MM.1S (cell line): Measurements from ENCODE around the gene KLRF2.

Experiments used
- DNase-seq: peaks from one replicate; pipeline ENCODE4 v3.0.0-alpha.2; 2015
- H2AFZ ChIP-seq: fragments of 300-600 bp; sonication (generic); 2 replicates; pipeline ENCODE4 v1.6.0; 2016; ENCODE audit warnings: antibody characterized with exemption, low read length
- H3F3A ChIP-seq: fragments of 300-600 bp; sonication (generic); 2 replicates; pipeline ENCODE4 v1.6.1; 2016; ENCODE audit warnings: mild to moderate bottlenecking, antibody characterized with exemption, low read length, moderate library complexity, mixed read lengths; ENCODE audit not compliant: insufficient read depth
- H3K27ac ChIP-seq: fragments of 300-600 bp; sonication (generic); 2 replicates; pipeline ENCODE4 v1.5.1; 2016; ENCODE audit warnings: mild to moderate bottlenecking, low read length
- H3K27me3 ChIP-seq: fragments of 300-600 bp; sonication (generic); replicated peaks from 2 replicates; pipeline ENCODE4 v1.6.0; 2016; ENCODE audit warnings: low read length; ENCODE audit not compliant: insufficient read depth
- H3K36me3 ChIP-seq: fragments of 300-600 bp; sonication (generic); replicated peaks from 2 replicates; pipeline ENCODE4 v1.6.1; 2016; ENCODE audit warnings: mild to moderate bottlenecking, low read length, mixed read lengths; ENCODE audit not compliant: insufficient read depth
- H3K4me1 ChIP-seq: fragments of 300-600 bp; sonication (generic); 2 replicates; pipeline ENCODE4 v1.6.1; 2016; ENCODE audit warnings: low read length, mixed read lengths
- H3K4me2 ChIP-seq: fragments of 300-600 bp; sonication (generic); 2 replicates; pipeline ENCODE4 v1.6.0; 2016; ENCODE audit warnings: low read depth, low read length
- H3K4me3 ChIP-seq: fragments of 300-600 bp; sonication (generic); 2 replicates; pipeline ENCODE4 v1.5.1; 2016; ENCODE audit warnings: low read length, mixed read lengths
- H3K79me2 ChIP-seq: fragments of 300-600 bp; sonication (generic); 2 replicates; pipeline ENCODE4 v1.6.1; 2016; ENCODE audit warnings: mixed run types, low read length, mixed read lengths
- H3K9ac ChIP-seq: fragments of 300-600 bp; sonication (generic); 2 replicates; pipeline ENCODE4 v1.6.1; 2016; ENCODE audit warnings: low read length, mixed read lengths
- H3K9me2 ChIP-seq: fragments of 300-600 bp; sonication (generic); replicated peaks from 2 replicates; pipeline ENCODE4 v1.6.1; 2016; ENCODE audit warnings: mild to moderate bottlenecking, low read length, mixed read lengths; ENCODE audit not compliant: insufficient read depth
- H3K9me3 ChIP-seq: fragments of 300-600 bp; sonication (generic); replicated peaks from 2 replicates; pipeline ENCODE4 v1.6.1; 2016; ENCODE audit warnings: mild to moderate bottlenecking, low read length, mixed read lengths; ENCODE audit not compliant: insufficient read depth
- H4K20me1 ChIP-seq: fragments of 300-600 bp; sonication (generic); 2 replicates; pipeline ENCODE4 v1.6.1; 2016; ENCODE audit warnings: mild to moderate bottlenecking, low read length, moderate library complexity, mixed read lengths; ENCODE audit not compliant: insufficient read depth
- EZH2 ChIP-seq: fragments of 300-600 bp; sonication (generic); optimal IDR thresholded peaks from 2 replicates; pipeline ENCODE3; 2017; ENCODE audit warnings: low read depth, mild to moderate bottlenecking, antibody characterized with exemption, low read length, mixed read lengths
- EZH2phosphoT487 ChIP-seq: fragments of 300-600 bp; sonication (generic); IDR thresholded peaks from 2 replicates; pipeline ENCODE4 v1.6.1; 2018; ENCODE audit warnings: antibody characterized with exemption, low read length
- TF ChIP-seq, protein P1 (sequence below): fragments of 300-600 bp; sonication (generic); IDR thresholded peaks from 2 replicates; pipeline ENCODE4 v1.5.1; 2016; ENCODE audit warnings: antibody characterized with exemption, low read length, mixed read lengths

KLRF2 gene

GRCh38 chr12:9906873-9907272, 25.6 kb downstream of the KLRF2 start:
- H3K9me3 ChIP-seq: no peaks in the 10 kb centered on the region
- no peaks in the 10 kb centered on the region for H4K20me1 ChIP-seq
- H3K79me2 ChIP-seq: no peaks in the 10 kb centered on the region
- H3K27me3 ChIP-seq: no peaks in the 10 kb centered on the region
- no peak overlapping the region for H3K4me3 ChIP-seq
- DNase-seq: no peak
- H3K27ac ChIP-seq: no peak overlapping the region
- H3F3A ChIP-seq: no peaks in the 10 kb centered on the region
- no peak overlapping the region for H2AFZ ChIP-seq
- H3K9me2 ChIP-seq: no peaks in the 10 kb centered on the region
- no peaks in the 10 kb centered on the region for H3K4me1 ChIP-seq
- no peak overlapping the region for H3K4me2 ChIP-seq
- H3K9ac ChIP-seq: no peak overlapping the region
- no peaks in the 10 kb centered on the region for H3K36me3 ChIP-seq
- TF ChIP-seq EZH2phosphoT487 (no peak), EZH2 (no peak)
- TF ChIP-seq, protein P1, sequence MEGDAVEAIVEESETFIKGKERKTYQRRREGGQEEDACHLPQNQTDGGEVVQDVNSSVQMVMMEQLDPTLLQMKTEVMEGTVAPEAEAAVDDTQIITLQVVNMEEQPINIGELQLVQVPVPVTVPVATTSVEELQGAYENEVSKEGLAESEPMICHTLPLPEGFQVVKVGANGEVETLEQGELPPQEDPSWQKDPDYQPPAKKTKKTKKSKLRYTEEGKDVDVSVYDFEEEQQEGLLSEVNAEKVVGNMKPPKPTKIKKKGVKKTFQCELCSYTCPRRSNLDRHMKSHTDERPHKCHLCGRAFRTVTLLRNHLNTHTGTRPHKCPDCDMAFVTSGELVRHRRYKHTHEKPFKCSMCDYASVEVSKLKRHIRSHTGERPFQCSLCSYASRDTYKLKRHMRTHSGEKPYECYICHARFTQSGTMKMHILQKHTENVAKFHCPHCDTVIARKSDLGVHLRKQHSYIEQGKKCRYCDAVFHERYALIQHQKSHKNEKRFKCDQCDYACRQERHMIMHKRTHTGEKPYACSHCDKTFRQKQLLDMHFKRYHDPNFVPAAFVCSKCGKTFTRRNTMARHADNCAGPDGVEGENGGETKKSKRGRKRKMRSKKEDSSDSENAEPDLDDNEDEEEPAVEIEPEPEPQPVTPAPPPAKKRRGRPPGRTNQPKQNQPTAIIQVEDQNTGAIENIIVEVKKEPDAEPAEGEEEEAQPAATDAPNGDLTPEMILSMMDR: no peak

GRCh38 chr12:9907769-9908168, 26.5 kb downstream of the KLRF2 start:
- H3K9ac ChIP-seq: no peak overlapping the region
- H4K20me1 ChIP-seq: no peaks in the 10 kb centered on the region
- no peak overlapping the region for H2AFZ ChIP-seq
- DNase-seq: no peak
- no peaks in the 10 kb centered on the region for H3K9me3 ChIP-seq
- H3K79me2 ChIP-seq: no peaks in the 10 kb centered on the region
- H3K9me2 ChIP-seq: no peaks in the 10 kb centered on the region
- H3K4me2 ChIP-seq: no peak overlapping the region
- no peaks in the 10 kb centered on the region for H3K36me3 ChIP-seq
- H3K27ac ChIP-seq: no peak overlapping the region
- H3K4me3 ChIP-seq: no peak overlapping the region
- H3F3A ChIP-seq: no peaks in the 10 kb centered on the region
- TF ChIP-seq EZH2 (no peak), EZH2phosphoT487 (no peak)
- TF ChIP-seq, protein P1: no peak
- H3K4me1 ChIP-seq: no peaks in the 10 kb centered on the region
- no peaks in the 10 kb centered on the region for H3K27me3 ChIP-seq

DNA sequence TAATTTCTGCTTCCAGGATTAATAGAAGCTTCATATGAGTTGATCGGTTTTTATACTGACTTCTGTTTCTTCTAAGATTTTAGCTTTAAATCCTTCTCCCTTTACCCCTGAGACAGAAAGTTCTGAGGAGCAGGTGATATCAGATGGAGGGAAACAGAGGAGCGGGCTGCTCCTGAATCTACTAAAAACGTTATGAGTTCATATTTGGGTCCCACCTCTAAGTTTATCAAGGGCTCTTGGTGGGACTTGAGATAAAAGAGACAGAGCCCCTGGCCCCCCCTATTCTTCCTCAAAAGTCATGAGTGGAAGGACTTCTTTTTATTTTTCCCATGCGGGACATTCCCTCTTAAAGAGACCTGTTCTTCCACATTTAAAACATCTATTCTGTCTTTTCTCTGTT, 27.1 kb downstream of the KLRF2 start:
- Histone ChIP-seq H3K4me3 (no peak overlapping the region), H3K9ac (no peak overlapping the region), H4K20me1 (no peaks in the 10 kb centered on the region), H3F3A (no peaks in the 10 kb centered on the region), H3K36me3 (no peaks in the 10 kb centered on the region), H3K27me3 (no peaks in the 10 kb centered on the region), H3K9me3 (no peaks in the 10 kb centered on the region), H3K9me2 (no peaks in the 10 kb centered on the region), H3K4me1 (no peaks in the 10 kb centered on the region), H3K4me2 (no peak overlapping the region), H3K27ac (no peak overlapping the region), H2AFZ (no peak overlapping the region), H3K79me2 (no peaks in the 10 kb centered on the region)
- DNase-seq: no peak
- TF ChIP-seq EZH2phosphoT487: no peak
- TF ChIP-seq EZH2: no peak
- TF ChIP-seq, protein P1: no peak
